COLO668 (cell line): Measurements from ENCODE around the gene FBF1.

Experiments used
- DNase-seq: peaks from one replicate; lab custom pipeline; 2025; ENCODE audit not compliant: unreplicated experiment; lab: John Stamatoyannopoulos, UW

FBF1 gene

DNA sequence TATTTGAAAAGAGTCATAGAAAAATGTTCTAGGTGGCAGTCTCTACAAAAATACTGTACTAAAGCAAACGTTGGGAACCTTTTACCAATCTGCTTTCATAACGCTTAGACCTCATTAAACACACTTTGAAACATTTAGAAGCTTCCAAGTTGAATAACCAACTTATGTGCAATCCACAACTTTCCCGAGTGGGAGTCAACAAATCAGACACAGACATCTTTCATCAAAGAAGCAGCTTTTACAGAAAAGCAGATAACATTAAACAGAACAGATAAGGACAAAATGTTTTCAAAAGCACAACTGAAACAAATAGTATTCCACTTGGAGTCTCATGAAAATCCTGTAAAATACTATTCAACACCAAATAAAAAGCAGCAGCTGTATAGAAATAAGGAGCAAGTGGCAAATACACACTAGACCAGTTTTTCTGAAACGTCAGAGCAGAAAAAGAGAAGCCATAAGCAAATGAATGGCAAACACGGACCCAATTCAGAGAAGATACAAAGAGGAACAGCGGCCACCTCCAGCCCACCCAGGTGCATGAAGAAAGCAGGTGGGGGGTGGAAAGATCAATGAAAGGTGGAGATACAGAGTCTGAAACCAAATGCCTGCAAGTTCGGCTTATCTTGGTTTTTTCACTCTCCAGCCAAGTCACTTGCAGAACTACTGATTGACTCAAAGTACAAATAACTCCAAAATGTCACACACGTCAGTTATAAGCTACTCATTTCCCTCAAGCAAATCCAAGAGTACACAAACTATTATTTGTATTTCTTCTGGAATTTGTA, 18.4 kb upstream of the FBF1 start:
- DNase-seq: no peak

DNA sequence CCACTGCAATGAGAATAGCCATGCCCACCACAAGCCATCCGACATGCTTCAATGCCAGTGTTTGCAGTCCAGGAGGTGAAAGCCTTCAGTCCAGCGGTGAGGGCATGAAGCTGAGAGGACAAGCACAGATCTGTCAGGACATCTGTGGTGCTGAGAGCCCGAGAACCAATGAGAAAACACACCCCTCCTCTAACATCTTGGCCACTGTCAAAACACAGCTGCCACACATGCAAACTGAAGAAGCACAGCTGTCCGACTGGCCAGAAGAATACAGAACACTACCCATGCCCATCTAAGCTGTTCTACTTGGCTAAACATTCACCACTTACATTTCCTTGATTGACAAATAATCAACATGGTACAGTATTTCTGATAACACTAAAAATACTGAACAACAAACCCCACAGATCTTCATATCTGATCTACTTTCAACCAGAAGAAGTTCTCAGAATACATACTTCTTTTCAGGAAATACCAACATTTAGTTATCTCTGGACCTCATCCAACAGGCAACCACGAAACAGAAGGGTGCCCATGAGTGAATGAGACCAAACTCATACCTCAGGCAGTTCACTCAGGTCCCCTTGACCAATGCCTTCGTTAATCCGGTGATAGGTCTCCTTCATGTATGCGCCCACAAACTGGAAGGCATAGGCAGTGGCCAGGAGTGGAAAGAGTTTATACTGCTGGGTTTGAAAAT, 10.2 kb upstream of the FBF1 start:
- no peak for DNase-seq

DNA sequence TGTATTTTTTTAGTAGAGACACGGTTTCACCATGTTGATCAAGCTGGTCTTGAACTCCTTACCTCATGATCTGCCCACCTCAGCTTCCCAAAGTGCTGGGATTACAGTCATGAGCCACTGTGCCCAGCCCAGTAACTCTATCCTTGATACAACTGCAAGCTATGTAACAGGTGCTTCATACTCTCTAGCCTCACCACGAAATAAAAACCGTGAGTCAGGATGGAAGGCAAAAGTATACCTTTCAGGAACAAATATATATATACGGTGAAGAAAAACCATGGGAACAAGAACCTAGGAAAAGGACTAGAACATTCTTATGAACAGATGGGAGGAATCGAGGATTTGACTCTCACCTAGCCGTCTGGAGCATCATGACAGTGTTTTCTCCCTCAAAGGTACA, 9.6 kb upstream of the FBF1 start:
- no peak for DNase-seq

DNA sequence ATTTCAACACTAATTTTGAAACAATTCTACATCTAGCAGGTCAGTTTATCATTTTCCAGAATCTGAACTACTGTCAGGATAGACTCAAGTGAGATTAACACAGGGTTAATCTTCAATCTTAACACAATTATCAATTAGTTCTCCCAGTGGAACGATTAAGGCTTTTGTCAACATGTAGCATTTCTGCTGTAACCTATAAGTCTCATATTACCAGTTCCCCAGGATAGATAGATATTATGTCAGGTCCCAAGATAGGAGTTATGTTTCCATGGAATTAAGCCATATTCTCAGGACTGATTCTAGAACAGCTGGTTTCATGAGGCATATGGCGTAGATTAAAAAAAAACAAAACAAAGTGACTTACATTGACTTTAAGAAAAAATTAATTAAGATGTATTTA, 4.4 kb upstream of the FBF1 start:
- DNase-seq: no peak

DNA sequence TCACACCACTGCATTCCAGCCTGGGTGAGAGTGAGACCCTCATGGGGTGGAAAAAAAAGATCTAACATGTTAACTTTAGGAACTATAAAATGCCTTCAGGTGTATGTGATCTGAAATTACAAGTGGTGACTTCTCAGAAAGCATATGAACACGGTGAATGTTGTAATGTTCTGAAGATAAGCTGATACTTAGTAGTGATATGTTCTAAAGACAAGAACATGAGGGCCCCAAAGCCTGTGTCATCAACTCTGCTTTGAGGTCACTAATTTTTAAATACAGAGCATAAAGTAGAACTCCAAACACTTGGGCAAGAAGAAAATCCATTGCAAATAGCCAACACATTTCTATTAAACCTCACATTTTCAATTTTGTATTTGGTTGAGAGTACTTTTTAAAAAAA, 2.6 kb upstream of the FBF1 start:
- no peak for DNase-seq

DNA sequence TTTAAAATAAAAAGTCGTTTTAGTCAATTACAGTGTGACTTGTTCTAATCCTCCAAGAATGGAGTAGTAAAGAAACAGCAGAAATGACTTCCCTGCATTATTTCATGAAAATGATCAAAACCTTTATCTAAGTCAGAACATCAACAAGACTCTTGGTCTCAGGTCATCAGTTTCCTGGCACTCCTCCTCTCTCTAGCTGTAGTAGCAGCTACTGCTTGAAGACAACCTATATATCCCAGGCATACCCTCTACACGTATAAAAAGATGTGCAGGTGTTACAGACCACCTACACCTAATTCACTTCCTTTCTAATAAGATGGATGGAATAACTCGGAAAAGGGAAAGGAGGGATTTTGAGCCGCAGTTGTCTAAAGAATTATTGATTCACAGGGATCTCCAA, 1.6 kb upstream of the FBF1 start:
- DNase-seq: no peak

DNA sequence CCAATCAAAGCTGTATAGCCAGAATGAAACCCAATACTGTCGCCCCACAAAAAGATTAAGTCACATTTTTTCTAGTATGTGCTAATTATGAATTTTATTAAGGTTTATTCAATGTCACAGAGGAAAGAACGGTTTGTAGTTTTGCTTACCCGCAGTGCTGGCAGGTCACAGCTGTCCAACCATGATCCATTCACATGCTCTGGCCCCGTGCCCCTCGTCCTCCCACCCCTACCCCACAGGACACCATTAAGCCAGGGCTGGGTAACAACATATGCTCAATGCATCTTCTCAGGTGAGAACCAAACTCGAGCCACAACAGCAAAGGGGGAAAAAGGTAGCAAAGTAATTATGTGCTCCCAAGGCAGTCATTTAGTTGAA, 589 bp upstream of the FBF1 start:
- DNase-seq: no peak

DNA sequence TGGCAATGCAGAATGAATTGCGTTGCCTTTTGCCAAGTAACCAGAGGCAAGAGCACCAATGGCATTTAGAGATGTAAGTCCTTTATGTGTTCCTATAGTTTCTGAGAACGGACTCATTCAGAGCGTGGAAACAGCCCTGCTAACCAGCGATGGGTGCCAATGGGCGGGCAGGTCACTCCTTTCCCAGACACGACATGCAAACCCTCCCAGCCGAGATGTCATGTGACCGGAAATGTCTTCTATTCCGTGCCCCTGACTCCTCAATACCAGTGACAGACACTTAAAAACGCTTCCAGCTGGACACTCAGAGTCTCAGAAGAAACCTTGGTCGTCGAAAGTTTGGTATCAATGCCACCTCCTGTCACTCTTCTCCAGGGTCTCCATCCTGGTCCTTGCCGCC, 3.2 kb downstream of the FBF1 start:
- no peak for DNase-seq

DNA sequence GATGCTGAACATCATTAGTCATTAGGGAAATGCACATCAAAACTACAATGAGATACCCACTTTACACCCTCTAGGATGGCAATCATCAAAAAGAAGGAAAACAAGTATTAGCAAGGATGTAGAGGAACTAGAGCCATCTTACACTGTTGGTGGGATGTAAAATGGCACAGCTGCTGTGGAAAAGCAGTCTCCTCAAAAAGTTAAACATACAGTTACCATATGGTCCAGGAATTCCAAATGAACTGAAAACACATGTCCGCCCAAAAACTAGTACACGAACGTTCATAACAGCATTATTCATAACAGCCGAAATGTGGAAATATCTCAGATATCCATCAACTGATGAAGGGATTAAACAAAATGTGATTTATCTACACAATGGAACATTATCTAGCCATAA, 7.0 kb downstream of the FBF1 start:
- DNase-seq: no peak

DNA sequence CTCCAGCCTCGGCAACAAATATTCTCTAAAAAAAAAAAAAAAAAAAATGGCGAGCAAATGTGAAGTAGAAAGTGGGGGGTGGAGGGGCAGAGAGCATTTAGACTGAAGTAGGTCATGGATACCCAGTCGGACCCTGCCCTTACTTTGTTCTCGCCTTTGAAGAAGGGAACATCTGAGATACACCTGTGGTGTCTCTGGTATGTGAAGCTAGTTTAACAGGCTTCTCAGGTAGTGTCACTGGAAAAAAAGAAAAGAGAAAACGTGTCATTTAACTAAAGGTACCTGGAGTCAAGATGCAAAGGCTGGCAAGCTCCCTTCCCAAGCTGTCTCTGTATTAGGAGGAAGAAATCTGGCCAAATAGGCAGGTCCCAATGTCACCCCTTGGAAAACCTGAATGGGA, 8.0 kb downstream of the FBF1 start:
- no peak for DNase-seq

DNA sequence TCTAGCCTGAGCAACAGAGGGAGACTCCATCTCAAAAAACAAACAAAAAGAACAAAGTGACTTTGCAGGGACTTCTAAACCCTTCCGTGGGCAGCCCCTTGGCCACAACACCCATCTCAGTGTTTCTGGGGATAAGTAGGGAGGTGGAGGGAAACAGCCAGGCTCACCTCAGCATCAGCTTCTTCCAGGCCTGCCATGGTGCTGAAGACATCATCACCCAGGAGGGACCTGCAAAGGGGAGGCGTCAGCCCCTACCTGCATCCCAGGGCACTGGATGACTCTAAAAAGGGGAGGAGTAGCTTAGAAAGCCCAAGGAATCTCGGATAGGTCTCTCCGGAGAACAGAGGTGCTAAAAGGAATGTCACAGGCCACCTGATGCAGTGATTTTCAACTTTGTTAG, 9.8 kb downstream of the FBF1 start:
- DNase-seq: no peak

DNA sequence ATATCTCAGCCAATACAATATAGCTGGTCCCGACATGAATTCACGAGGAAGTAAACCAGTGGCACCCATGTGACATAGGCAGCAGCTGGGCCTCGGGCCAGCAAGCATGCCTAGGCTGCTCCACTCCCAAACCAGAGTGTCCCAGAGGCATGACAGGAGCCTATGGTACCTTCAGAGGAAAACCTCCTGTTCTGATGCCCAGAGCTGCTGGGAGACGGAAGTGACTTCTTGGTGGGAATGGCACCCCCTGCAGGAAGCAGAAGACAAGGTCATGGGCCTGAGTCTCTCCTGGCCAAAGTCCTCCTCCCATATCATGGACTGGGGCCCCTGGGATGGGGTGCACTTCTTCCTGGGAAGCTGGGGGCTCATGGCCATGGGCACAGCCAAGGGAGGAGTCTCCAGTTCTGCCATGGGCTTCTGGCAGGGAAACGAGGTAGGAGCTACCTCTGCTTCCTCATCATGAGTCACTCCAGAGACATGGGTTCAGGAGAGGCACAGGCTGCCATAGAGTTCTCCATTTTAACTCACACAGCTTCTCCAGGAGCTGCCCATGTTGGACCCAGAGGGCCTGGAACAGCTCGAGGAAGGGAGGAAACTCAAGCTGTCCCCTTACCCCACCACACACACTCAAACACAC, 13.4 kb downstream of the FBF1 start:
- peak; percentile 46 for DNase-seq

DNA sequence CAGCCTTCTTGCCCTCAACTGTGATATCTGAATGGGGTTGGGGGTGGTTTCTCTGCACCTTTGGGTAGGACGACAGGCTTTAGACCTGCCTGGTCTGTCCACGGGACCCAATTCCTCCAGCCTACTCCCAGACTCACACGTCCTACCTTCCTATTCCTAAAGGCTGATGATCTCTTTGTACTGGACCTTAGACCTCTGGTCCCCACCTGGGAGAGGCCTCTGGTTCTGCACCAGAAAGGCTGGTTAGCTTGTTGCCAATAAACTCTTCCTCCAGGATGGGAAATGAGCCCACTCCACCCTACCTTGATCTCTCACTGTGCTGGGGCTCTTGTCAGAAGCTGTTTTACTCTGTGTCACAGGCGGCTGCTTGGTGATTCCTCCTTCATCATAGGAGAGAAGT, 14.4 kb downstream of the FBF1 start:
- DNase-seq: no peak

DNA sequence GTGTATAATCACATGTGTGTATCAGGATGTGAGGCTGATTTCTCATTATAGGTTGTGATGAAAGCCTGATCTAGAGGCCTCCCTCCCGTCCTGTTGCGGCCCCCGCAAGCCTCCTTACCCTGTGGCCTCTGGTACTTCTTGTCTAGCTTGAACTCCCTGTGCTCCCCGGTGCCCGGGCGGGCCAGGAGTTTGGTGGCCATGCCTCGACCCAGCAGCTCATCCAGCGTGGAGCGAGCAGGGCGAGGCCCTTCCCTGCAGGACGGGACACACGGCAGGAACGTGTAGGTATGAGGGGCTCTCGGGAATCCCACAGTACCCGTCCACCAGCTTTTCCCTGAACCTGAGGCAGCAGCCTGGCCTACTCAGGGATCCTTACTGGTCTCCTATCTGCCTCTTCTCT, 14.9 kb downstream of the FBF1 start:
- no peak for DNase-seq

DNA sequence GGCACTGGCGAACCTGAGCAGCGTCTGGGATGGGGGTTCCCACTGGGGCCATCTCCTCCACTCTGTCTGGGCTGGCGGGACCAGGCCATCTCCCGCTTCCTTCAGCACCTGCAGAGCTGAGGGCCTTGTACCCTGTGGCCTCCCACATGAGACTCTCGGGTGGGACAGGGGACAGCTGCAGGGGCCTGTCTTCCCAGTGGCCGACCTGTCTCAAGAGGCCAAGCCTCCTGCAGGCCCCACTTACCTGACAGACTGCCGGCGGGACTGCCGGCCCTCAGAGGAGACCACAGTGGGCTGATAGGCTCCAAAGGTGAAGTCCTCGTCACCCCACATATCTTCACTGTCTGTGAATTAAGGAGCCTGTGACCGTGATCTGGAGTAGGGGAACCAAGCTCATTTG, 15.7 kb downstream of the FBF1 start:
- no peak for DNase-seq

DNA sequence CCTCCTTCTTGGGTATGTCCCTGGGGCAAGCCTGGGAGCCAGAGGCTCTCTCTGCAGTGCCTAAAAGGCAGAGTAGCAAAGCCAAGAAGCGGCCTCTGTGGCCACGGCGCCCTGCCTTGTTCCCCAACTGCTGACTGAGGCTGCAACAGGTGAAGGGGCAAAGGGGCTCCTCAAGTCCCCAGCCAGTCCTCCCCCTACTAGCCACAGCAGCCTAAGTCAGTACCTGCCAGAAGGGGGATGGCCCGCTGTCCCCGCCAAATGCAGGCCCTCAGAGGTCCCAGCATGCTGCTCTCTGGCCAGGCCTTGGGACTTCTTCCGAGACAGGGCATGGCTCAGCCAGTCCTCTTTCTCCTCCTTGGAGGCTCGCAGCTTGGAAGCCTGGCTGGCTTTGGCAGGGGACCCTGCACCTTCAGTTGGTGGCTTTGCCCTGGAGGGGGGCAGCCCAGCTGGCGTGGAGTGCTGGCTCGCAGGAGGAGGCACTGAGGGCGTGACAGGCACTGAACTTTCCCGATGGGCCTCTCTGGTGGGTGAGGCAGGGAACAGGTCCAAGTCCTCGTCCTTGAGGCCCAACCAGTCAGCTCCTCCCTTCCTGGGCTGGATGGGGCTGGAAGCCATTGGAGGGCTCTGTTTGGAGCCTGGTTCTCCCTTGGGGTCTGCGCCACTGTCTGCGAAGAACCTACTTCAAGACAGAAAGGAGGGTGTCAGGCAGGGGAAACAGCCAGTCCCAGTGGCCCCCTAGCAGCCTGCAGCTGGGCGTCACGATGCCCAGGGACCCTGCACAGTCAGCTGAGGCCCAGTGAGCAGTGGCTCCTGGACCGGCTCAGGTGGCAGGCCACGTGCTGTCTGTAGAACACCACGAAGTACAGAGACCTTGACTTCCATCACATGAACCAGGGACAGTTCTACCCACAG, 17.6 kb downstream of the FBF1 start:
- no peak for DNase-seq

DNA sequence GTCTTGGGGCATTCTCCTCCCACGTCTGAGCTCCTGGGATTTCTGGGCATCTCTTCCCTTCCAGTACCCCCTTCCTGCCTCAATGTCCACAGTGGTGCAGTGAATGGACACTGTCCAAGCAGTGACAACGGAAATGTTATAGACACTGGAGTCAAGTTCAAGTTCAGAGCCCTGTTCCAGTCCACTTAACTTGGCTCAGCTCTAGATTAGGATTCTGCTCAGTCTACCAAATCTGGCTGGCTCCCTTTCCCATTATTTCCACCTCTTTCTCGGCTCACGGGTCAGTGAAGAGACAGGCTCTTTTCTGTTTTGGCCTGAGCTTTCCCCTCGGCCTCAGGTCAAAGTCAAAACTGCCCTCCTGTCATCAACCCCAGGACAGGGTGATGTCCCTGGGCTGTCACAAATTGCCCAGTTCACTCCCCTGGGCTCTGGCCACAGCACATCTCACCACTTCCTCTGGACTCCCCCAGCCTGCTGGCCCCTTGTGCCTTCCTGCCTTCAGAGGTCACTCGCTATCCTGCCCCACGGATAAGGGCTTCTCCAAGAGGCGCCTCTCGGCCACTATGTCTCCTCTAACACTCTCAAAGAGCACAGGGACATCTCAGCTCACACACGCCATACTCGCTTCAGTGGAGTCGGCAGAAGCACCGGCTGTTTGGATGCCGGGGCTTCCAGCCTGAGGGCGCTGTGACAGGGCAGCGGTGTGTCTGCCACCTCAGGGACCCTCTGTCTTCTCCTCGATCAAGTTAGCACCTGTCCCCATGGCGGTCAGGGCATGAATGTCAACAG, 18.5 kb downstream of the FBF1 start:
- DNase-seq: no peak

DNA sequence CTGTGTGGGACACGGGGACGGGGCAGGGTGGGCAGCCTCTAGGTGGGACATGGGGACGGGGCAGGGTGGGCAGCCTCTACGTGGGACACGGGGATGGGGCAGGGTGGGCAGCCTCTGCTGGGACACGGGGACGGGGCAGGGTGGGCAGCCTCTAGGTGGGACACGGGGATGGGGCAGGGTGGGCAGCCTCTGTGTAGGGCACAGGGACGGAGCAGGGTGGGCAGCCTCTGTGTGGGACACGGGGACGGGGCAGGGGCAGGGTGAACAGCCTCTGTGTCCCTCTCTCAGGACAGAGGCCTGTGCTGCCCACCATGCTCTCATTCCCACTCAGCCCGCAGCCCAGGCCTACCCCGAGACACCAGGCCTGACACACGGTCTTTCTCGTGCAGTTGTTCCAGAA, 19.2 kb downstream of the FBF1 start:
- no peak for DNase-seq

DNA sequence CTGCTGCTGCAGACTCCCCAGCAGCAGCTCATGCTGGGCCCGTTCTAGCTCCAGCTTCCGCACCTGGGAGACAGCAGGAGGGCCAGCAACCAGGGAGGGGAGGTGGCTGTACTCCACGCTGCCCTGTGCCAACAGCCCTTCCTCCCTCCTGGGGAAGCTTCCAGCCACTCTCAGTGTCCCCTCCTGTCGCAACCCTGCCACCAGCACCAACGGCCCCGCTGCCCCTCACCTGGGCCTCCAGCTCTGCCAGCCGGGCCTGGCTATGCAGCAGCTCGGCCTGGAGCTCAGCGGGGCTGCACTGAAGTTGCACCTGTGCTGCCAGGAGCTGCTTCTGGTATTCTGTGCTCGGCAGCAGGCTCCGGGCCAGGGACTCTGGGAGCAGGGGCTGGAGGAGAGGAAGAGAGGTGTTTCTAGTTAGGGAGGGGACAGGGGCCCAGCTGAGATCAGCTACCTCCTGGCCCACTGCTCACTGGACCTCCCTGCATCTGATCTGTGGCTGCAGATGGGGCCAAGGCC, 20.7 kb downstream of the FBF1 start:
- no peak for DNase-seq

DNA sequence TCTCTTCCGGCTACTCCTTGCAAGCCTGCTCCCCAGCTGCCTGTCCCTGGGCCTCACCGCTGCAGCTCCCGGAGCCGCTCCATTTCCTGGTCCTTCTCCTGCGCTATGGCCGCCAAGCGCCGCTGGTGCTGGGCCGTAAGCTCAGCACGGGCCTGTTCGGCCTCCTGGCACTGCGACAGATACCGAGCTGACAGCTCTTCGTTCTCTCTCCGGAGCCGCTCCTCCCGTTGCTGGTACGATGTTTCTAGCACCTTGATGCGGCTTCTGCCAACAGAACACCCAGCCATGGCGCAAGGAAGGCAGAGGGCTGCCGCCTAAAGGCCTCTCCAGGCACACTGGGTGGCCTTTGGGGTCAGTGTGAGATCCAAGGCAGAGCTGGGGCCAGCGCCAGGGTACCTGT, 21.2 kb downstream of the FBF1 start:
- DNase-seq: no peak
